ENCODE measurements around the gene DGCR8. TPM values are rescaled to one million over a fixed set of nuclear protein-coding genes. Genes with fewer than 3 reads are reported as not detected.

Gene DGCR8
- total RNA-seq, 4 donors from 2014 or later, result 34.3 to 182 (median 64.7) TPM

GRCh38 chr22:20130319-20130718 lies 50.3 kb downstream of the DGCR8 start:
- in situ Hi-C loops (cut with MboI; ENCODE audit: low pct_ligation_motif_present in 1 of 4, low pct_unique_long_range_greater_than_20kb in 1 of 4, low sequenced_read_pairs in 3 of 4), result no loop called here
- H3K4me3 ChIP-seq, result peak overlapping the region in 1 of 4 donors; percentile 91
- peaks cover 0 to 1% (median 0%) of the 10 kb centered on the region in 4 donors for H3K36me3 ChIP-seq
- 72% methylated on average over 3 of the region's 3 CpGs; no CpG with 5 or more reads in 1 of the 2 donors for WGBS, 2 donors (ENCODE audit: low coverage in 1 of 2)
- intact Hi-C loops (cut with DNase I; ENCODE audit: low total_unique reads), result no loop called here
- no peak for DNase-seq
- no peak for TF ChIP-seq POLR2A (IDR thresholded peaks at IDR 0.05)
- no peaks in the 10 kb centered on the region for H3K27me3 ChIP-seq
- H3K9me3 ChIP-seq, result no peaks in the 10 kb centered on the region
- peaks cover 11 to 30% (median 18%) of the 10 kb centered on the region in 4 donors for H3K4me1 ChIP-seq
- peak overlapping the region; percentile 92 to 98 (median 94) for H3K27ac ChIP-seq

GRCh38 chr22:20130731-20131596 lies 50.9 kb downstream of the DGCR8 start:
- peaks cover 11 to 37% (median 18%) of the 10 kb centered on the region in 4 donors for H3K4me1 ChIP-seq
- 4% methylated on average over 57 of the region's 70 CpGs; no CpG with 5 or more reads in 1 of the 2 donors for WGBS, 2 donors (ENCODE audit: low coverage in 1 of 2)
- TF ChIP-seq EP300 (IDR thresholded peaks at IDR 0.05; ENCODE audit: low read depth) (no peak), POLR2A (IDR thresholded peaks at IDR 0.05) (peak; percentile 40), CTCF (IDR thresholded peaks at IDR 0.05) (no peak), POLR2AphosphoS5 (IDR thresholded peaks at IDR 0.05) (peak in 2 of 3 donors; percentile 15 to 19)
- DNase-seq, result peak; percentile 89
- H3K27me3 ChIP-seq, result no peaks in the 10 kb centered on the region
- no peaks in the 10 kb centered on the region for H3K36me3 ChIP-seq
- peak overlapping the region; percentile 85 to 100 (median 96) for H3K4me3 ChIP-seq
- H3K9me3 ChIP-seq, result no peaks in the 10 kb centered on the region
- in situ Hi-C loops (cut with MboI; ENCODE audit: low pct_ligation_motif_present in 1 of 4, low pct_unique_long_range_greater_than_20kb in 1 of 4, low sequenced_read_pairs in 3 of 4), result no loop called here
- intact Hi-C loops (cut with DNase I; ENCODE audit: low total_unique reads), result no loop called here
- peak overlapping the region; percentile 92 to 98 (median 94) for H3K27ac ChIP-seq

GRCh38 chr22:20131597-20131858 lies 51.5 kb downstream of the DGCR8 start, which contains the start of gene ZDHHC8:
TSS of gene ZDHHC8 (plus strand) at chr22:20131804. CDS start at chr22:20131948, 144 bp downstream.
- in situ Hi-C loops (cut with MboI; ENCODE audit: low pct_ligation_motif_present in 1 of 4, low pct_unique_long_range_greater_than_20kb in 1 of 4, low sequenced_read_pairs in 3 of 4) (no loop called here), intact Hi-C loops (cut with DNase I; ENCODE audit: low total_unique reads) (no loop called here)
- no peaks in the 10 kb centered on the region for H3K27me3 ChIP-seq
- H3K36me3 ChIP-seq, result no peaks in the 10 kb centered on the region
- no peaks in the 10 kb centered on the region for H3K9me3 ChIP-seq
- no peak for TF ChIP-seq CTCF (IDR thresholded peaks at IDR 0.05)
- TF ChIP-seq POLR2A (IDR thresholded peaks at IDR 0.05), result no peak
- TF ChIP-seq EP300 (IDR thresholded peaks at IDR 0.05; ENCODE audit: low read depth), result no peak
- TF ChIP-seq POLR2AphosphoS5 (IDR thresholded peaks at IDR 0.05), result no peak
- peak within 1 kb of the TSS; percentile 92 to 98 (median 94) for H3K27ac ChIP-seq
- H3K4me1 ChIP-seq, result peaks cover 11 to 37% (median 18%) of the 10 kb centered on the region in 4 donors
- H3K4me3 ChIP-seq, result peak within 1 kb of the TSS; percentile 91 to 100 (median 99)
- 2% methylated on average over 7 of the region's 43 CpGs; no CpG with 5 or more reads in 1 of the 2 donors for WGBS, 2 donors (ENCODE audit: low coverage in 1 of 2)
- DNase-seq, result peak; percentile 49

GRCh38 chr22:20131859-20132685 lies 52.0 kb downstream of the DGCR8 start:
- H3K27ac ChIP-seq, result peak overlapping the region; percentile 67 to 79 (median 74)
- H3K36me3 ChIP-seq, result no peaks in the 10 kb centered on the region
- DNase-seq, result peak; percentile 31
- intact Hi-C loops (cut with DNase I; ENCODE audit: low total_unique reads) (no loop called here), in situ Hi-C loops (cut with MboI; ENCODE audit: low pct_ligation_motif_present in 1 of 4, low pct_unique_long_range_greater_than_20kb in 1 of 4, low sequenced_read_pairs in 3 of 4) (no loop called here)
- H3K9me3 ChIP-seq, result no peaks in the 10 kb centered on the region
- H3K4me3 ChIP-seq, result peak overlapping the region; percentile 91 to 100 (median 99)
- WGBS, 2 donors (ENCODE audit: low coverage in 1 of 2), result 3% methylated on average over 8 of the region's 72 CpGs; no CpG with 5 or more reads in 1 of the 2 donors
- no peak for TF ChIP-seq POLR2AphosphoS5 (IDR thresholded peaks at IDR 0.05)
- no peak for TF ChIP-seq CTCF (IDR thresholded peaks at IDR 0.05)
- no peak for TF ChIP-seq EP300 (IDR thresholded peaks at IDR 0.05; ENCODE audit: low read depth)
- no peak for TF ChIP-seq POLR2A (IDR thresholded peaks at IDR 0.05)
- H3K27me3 ChIP-seq, result no peaks in the 10 kb centered on the region
- H3K4me1 ChIP-seq, result peaks cover 13 to 38% (median 19%) of the 10 kb centered on the region in 4 donors
